Measurements from ENCODE around the gene GRID1. TPM values are rescaled to one million over a fixed set of nuclear protein-coding genes. Genes with fewer than 3 reads are reported as not detected.

The GRID1 gene
- total and polyA plus RNA-seq, 8 donors = 0.31 to 8.5 (median 1.0) TPM; not detected in 1

DNA sequence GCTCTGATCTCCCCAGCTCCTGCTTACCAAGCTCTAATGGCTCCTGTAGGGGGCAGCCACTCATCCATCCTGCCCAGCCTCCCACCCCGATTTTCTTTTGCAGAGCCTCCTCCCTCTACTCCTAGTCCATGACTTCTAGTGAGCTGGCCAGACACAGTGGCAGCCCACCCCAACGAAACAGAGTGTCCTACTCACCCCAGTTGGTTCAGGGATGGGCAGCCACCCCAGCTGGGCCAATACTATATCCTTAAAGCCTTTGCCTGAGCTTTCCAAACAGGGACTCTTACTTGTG, 77.1 kb downstream of the GRID1 start:
- H3K36me3 ChIP-seq = no peaks in the 10 kb centered on the region
- H3K4me3 ChIP-seq = no peak overlapping the region
- H3K4me1 ChIP-seq = no peaks in the 10 kb centered on the region
- intact Hi-C loops (cut with DNase I; ENCODE audit: low total_unique reads) = no loop called here
- TF ChIP-seq POLR2A (IDR thresholded peaks at IDR 0.05) = no peak
- TF ChIP-seq POLR2AphosphoS5 (IDR thresholded peaks at IDR 0.05) = no peak
- TF ChIP-seq CTCF (IDR thresholded peaks at IDR 0.05) = no peak
- TF ChIP-seq EP300 (IDR thresholded peaks at IDR 0.05) = no peak
- no peak overlapping the region for H3K27ac ChIP-seq
- DNase-seq = peak in 1 of 2 donors; percentile 19
- WGBS, 5 donors = 42 to 55% (median 53%) methylated on average over 2 of the region's 2 CpGs
- no peaks in the 10 kb centered on the region for H3K9me3 ChIP-seq
- H3K27me3 ChIP-seq = no peaks in the 10 kb centered on the region

- no peaks in the 10 kb centered on the region for H3K4me1 ChIP-seq
- H3K9me3 ChIP-seq = no peaks in the 10 kb centered on the region
- WGBS, 5 donors = 83 to 90% (median 88%) methylated on average over 10 of the region's 10 CpGs
- TF ChIP-seq CTCF (IDR thresholded peaks at IDR 0.05) (no peak), POLR2A (IDR thresholded peaks at IDR 0.05) (no peak), EP300 (IDR thresholded peaks at IDR 0.05) (no peak), POLR2AphosphoS5 (IDR thresholded peaks at IDR 0.05) (no peak)
- DNase-seq = peak in 1 of 2 donors; percentile 14
- no peak overlapping the region for H3K27ac ChIP-seq
- no peak overlapping the region for H3K4me3 ChIP-seq
- H3K27me3 ChIP-seq = no peaks in the 10 kb centered on the region
- intact Hi-C loops (cut with DNase I; ENCODE audit: low total_unique reads) = no loop called here
- no peaks in the 10 kb centered on the region for H3K36me3 ChIP-seq
Observed at GRCh38 chr10:86288695-86289576, 77.7 kb downstream of the GRID1 start.

DNA sequence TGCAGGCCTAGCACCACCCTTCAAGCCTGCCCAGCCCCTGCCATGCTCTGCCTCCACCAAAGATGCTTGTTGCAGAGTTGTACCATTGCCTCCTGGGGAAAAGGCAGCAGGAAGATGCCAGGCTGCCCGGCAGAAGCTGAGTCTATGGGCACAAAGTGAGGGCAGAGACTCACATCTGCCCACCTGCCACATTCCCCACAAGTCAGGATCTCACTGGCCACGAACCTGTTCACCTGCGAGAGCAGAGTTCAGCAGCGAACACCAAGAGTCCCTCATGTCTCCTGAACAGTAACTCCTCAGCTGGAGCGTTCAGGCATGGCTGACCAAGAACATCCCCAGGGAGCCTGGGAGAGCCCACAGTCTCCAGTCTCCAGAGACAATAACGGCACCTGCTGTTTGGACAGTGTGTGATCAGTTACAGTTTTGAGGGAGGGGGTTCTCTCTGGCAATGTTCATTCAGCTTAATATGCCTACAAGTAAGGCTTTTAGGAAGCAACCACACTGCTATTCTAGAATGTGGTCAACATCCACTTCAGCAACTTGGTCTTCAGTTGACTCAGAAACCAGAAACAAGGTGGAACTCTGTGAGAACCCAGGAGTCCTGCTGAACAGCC, 78.5 kb downstream of the GRID1 start:
- H3K4me3 ChIP-seq = no peak overlapping the region
- no peaks in the 10 kb centered on the region for H3K27me3 ChIP-seq
- H3K4me1 ChIP-seq = no peaks in the 10 kb centered on the region
- intact Hi-C loops (cut with DNase I; ENCODE audit: low total_unique reads) = no loop called here
- 69 to 88% (median 71%) methylated on average over 4 to 6 of the region's 6 CpGs for WGBS, 5 donors
- H3K36me3 ChIP-seq = no peaks in the 10 kb centered on the region
- H3K27ac ChIP-seq = no peak overlapping the region
- peak in 1 of 2 donors; percentile 19 for DNase-seq
- no peaks in the 10 kb centered on the region for H3K9me3 ChIP-seq
- TF ChIP-seq CTCF (IDR thresholded peaks at IDR 0.05) (no peak), EP300 (IDR thresholded peaks at IDR 0.05) (no peak), POLR2AphosphoS5 (IDR thresholded peaks at IDR 0.05) (no peak), POLR2A (IDR thresholded peaks at IDR 0.05) (no peak)

GRCh38 chr10:86287110-86287793, 79.3 kb downstream of the GRID1 start:
- no peaks in the 10 kb centered on the region for H3K4me1 ChIP-seq
- H3K27me3 ChIP-seq = no peaks in the 10 kb centered on the region
- H3K9me3 ChIP-seq = no peaks in the 10 kb centered on the region
- TF ChIP-seq CTCF (IDR thresholded peaks at IDR 0.05) (no peak), POLR2A (IDR thresholded peaks at IDR 0.05) (no peak)
- peak in 1 of 2 donors; percentile 16 for DNase-seq
- intact Hi-C loops (cut with DNase I; ENCODE audit: low total_unique reads) = no loop called here
- H3K27ac ChIP-seq = no peak overlapping the region
- 70 to 72% (median 71%) methylated on average over 10 of the region's 10 CpGs for WGBS, 5 donors
- no peak overlapping the region for H3K4me3 ChIP-seq
- H3K36me3 ChIP-seq = no peaks in the 10 kb centered on the region
